Stimulated activated CD4-positive, alpha-beta T cell treated with anti-CD3 and anti-CD28 coated beads, Interleukin-4, amount 100 ng/mL, for 1 hour (primary cell): Measurements from ENCODE around the gene FZD10.

Source experiments
- DNase-seq: peaks from one replicate; pipeline ENCODE4 v3.0.0-alpha.2; 2020

Gene FZD10

DNA sequence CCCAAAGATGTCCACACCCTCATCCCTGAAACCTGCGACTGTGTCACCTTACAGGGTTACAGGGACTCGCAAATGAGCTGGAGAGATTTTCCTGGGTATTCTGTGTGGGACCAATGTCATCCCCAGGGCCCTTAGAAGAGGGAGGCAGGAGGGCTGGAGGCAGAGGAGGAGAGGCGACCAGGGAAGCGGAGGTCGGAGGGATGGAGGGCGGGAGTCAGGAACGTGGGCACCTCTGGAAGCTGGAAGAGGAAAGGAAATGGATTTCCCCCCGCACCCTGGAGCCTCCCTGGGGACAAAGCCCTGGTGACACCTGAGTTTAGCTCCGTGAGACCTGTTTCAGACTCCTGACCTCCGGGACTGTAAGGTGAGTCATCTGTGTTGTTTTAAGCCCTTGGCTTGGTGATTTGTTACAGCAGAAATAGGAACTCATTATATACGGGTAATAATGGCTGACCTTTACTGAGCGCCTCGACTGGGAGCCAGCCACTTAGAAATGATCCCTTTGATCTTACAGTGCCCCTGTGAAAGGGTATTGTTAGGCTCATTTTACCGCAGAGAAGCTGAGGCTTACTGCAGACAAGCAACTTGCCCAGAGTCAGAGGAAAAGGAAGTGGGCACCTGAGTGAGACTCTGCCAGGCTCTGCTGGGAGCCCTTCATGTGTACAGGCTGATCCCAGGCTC is 29.3 kb upstream of the FZD10 start:
- DNase-seq = no peak

GRCh38 chr12:130133851-130134562 is 28.3 kb upstream of the FZD10 start:
- DNase-seq = no peak

DNA sequence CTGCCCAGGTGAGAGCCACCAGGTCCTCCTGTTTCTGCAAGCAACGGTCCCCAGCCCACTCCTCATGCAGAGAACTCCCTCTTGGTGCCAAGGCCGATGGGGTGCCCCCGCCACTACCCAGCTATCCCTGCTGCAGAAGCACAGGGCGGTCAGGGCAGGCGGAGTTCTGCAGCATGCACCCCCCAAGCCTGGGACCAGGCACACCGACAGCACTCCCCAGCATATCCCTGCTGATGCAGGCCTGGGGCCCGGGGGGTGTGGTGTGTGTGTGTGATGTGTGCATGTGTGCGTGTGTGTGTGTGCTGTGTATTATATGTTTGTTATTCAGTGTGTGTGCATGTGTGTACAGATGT is 27.7 kb upstream of the FZD10 start:
- DNase-seq = no peak

GRCh38 chr12:130136509-130137039 is 25.7 kb upstream of the FZD10 start:
- DNase-seq = no peak

GRCh38 chr12:130137040-130138018 is 24.9 kb upstream of the FZD10 start:
- no peak for DNase-seq

DNA sequence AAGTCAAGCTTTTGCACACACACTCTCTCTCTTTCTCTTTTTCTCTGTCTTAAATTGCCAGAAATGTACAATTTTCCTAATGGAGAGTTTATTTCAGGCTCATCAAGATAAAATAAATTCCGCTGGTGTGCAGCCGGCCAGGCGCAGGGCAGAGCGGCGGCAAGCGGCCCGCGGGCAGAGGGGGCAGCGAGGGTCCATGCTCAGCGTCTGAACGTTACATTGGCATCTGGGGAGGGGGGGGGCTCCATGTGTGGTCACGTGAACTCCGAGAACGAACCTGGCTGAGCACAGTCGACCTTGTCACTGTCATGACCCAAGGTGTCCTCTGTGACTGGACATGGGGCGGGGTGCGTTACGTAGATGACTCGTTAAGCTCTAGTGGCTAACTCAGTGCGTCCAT is 23.8 kb upstream of the FZD10 start:
- no peak for DNase-seq

- DNase-seq = no peak
These were observed 22.5 kb upstream of the FZD10 start for GRCh38 chr12:130139567-130140421.

- DNase-seq = no peak
These were observed 21.2 kb upstream of the FZD10 start for GRCh38 chr12:130141105-130141504.

- no peak for DNase-seq
These were observed 20.2 kb upstream of the FZD10 start for GRCh38 chr12:130141901-130142683.

- no peak for DNase-seq
These were observed 19.5 kb upstream of the FZD10 start for GRCh38 chr12:130142736-130143135.

- no peak for DNase-seq
These were observed 19.1 kb upstream of the FZD10 start for GRCh38 chr12:130143136-130143535.

GRCh38 chr12:130144256-130144655 is 18.0 kb upstream of the FZD10 start:
- no peak for DNase-seq

GRCh38 chr12:130145731-130146130 is 16.5 kb upstream of the FZD10 start:
- no peak for DNase-seq

DNA sequence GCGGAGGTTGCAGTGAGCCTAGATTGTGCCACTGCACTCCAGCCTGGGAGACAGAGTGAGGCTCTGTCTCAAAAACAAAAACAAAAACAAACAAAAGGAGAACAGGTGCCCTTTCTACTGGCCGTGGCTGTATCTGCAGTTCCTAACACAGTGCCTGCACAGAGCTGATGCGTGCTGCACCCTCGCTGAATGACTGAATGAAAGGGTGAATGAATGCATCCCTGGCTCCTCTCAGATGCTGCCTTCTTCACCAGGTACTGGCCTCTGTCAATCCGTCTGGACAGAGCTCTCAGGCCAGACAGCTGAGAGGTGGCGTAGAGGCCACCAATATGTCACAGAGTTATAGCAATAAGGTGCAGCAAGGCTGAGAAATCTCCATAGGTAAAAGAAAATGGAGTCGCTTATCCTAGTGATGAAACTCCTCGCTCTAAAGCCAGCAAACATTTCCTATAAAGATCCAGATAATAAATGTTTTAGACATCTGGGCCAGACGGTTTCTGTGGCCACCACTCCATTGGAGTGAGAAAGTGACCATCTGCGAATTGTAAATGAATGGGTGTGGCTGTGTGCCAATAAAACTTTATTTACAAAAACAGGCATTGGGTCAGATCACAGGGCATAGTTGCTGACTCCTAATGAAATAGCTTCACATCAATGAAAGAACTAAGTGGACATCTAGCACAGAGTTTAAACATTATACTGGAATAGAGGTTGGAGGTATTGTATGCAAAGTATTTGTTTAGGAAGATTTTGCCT is 15.9 kb upstream of the FZD10 start:
- DNase-seq = no peak

GRCh38 chr12:130147875-130148596 is 14.2 kb upstream of the FZD10 start:
- no peak for DNase-seq

DNA sequence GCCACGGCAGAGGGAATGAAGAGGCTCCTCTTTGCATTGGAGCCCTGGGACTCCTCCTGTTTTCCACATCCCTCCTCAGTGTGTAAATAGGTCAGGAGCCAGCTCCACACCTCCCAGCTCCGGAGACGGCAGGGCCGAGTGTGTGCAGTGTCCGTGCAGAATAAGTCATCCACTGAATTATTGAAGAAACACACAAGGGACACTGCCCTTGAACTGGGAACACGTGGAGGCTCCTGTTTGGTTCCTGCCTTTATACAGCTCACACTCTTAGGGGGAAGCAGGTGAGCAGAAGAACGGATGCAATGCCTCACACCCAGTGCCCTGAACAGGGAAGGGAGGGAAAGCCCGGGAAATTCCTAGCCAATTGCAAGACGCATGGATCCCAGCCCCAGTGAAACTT is 10.4 kb upstream of the FZD10 start:
- DNase-seq = no peak

DNA sequence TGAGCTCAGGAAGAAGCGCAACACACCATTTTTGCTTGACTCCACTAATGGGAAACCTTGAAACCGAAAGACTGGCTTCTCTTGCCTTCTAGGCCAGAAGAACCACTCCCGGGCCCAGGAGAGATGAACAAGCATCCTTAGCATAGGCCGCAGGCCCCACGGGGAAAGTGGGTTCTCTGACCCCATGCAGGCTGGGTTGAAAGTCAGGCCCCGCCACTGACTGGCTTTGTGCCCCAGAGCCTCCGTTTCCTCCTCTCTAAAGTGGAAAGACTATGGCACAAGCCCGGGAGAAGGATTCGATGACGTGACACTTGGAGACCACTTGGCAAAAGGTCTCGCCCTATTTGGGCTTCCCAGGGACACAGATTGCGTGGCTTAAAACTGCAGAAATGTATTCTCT is 9.9 kb upstream of the FZD10 start:
- DNase-seq = no peak

DNA sequence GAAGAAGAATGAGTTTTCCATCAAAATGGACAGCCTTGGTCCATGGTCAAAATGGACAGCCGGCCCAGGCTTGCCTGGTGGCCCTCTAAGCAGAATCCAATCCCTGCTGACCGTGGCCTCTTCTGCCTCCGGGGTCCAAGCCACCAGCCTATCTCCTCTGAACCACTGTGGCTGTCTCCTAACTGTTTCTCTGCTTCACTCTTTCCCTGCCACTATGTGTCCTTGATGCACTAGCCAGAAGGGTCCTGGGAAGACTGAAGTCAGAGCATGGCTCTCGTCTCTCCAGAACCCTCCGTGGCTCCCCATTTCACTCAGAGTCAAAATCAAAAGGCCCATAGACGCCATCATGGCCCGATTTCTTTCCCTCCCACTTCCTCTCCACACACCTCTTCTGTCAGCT is 8.5 kb upstream of the FZD10 start:
- no peak for DNase-seq

GRCh38 chr12:130154276-130155070 is 7.8 kb upstream of the FZD10 start:
- no peak for DNase-seq
